ENCODE results near the gene NTRK3. TPM values are rescaled to one million over a fixed set of nuclear protein-coding genes. Genes with fewer than 3 reads are reported as not detected.

NTRK3 gene
- total RNA-seq, 1 experiment from 2014 or later, result not detected

DNA sequence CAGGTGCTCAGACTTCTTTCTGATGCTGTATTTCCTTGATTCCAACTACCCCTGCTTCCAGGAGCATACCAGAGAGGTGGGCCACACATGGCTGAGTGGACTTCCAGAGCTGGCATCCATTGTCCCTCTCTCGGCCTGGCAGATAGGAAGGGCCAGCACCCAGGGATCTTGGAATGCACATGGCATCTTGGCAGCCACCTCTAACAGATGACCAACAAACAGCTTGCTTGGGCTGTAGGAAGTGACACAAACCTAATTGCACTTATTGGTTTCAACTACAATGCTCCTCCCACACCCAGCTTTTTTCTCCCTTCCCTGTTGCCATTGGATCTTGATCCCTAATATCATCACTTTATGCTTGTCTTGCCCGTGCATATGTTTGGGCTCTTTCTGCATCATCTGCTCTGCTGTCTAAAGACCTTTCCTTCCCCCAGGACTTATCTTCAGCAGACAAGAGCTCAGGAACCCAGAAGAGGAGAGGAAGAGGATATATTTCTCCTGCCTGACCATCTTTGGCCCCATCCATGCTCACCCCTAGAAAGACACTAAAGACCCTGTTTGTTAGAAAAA lies 294.6 kb downstream of the NTRK3 start:
- no TSS peak for BruUV-seq (replicated peaks)
- Mint-ChIP-seq H3K4me1 (ENCODE audit: low read depth, unreplicated experiment) (no peaks in the 10 kb centered on the region), H3K4me3 (ENCODE audit: low read depth, unreplicated experiment) (no peak overlapping the region), H3K36me3 (ENCODE audit: insufficient read depth, unreplicated experiment) (no peaks in the 10 kb centered on the region), H3K27me3 (ENCODE audit: unreplicated experiment) (no peaks in the 10 kb centered on the region), H3K9me3 (ENCODE audit: low read depth, unreplicated experiment) (peaks cover 11% of the 10 kb centered on the region), H3K27ac (ENCODE audit: unreplicated experiment) (no peak overlapping the region)
- no peak for DNase-seq
- CTCF ChIA-PET, result no interaction called here
- TF ChIP-seq, protein P1, sequence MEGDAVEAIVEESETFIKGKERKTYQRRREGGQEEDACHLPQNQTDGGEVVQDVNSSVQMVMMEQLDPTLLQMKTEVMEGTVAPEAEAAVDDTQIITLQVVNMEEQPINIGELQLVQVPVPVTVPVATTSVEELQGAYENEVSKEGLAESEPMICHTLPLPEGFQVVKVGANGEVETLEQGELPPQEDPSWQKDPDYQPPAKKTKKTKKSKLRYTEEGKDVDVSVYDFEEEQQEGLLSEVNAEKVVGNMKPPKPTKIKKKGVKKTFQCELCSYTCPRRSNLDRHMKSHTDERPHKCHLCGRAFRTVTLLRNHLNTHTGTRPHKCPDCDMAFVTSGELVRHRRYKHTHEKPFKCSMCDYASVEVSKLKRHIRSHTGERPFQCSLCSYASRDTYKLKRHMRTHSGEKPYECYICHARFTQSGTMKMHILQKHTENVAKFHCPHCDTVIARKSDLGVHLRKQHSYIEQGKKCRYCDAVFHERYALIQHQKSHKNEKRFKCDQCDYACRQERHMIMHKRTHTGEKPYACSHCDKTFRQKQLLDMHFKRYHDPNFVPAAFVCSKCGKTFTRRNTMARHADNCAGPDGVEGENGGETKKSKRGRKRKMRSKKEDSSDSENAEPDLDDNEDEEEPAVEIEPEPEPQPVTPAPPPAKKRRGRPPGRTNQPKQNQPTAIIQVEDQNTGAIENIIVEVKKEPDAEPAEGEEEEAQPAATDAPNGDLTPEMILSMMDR (IDR thresholded peaks at IDR 0.05; ENCODE audit: unreplicated experiment), result no peak
- intact Hi-C loops (cut with micrococcal nuclease; ENCODE audit: unreplicated experiment), result no loop called here

DNA sequence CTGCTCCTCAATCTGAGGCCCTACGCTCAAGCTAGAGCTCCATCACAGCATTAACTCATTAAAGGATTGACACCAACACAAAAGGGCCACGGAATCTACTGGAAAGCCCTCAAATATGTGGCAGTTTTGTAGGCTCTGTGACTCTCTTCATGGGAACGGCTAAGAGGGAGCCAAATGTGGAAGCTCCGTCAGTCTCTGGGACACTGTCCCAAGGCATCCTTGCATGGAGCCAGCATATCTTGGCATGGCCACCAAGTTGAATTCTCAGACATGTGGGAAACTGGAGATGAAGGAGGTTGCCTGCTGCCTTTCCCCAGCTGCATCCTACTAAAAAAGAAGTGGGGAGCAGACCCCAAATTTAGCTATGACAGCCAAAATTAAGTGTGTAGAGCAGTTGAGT lies 296.9 kb downstream of the NTRK3 start:
- H3K9me3 Mint-ChIP-seq (ENCODE audit: low read depth, unreplicated experiment), result peaks cover 8% of the 10 kb centered on the region
- no peaks in the 10 kb centered on the region for H3K4me1 Mint-ChIP-seq (ENCODE audit: low read depth, unreplicated experiment)
- intact Hi-C loops (cut with micrococcal nuclease; ENCODE audit: unreplicated experiment), result no loop called here
- BruUV-seq (replicated peaks), result no TSS peak
- no peak overlapping the region for H3K4me3 Mint-ChIP-seq (ENCODE audit: low read depth, unreplicated experiment)
- no peak for DNase-seq
- no peak overlapping the region for H3K27ac Mint-ChIP-seq (ENCODE audit: unreplicated experiment)
- CTCF ChIA-PET, result no interaction called here
- H3K27me3 Mint-ChIP-seq (ENCODE audit: unreplicated experiment), result no peaks in the 10 kb centered on the region
- H3K36me3 Mint-ChIP-seq (ENCODE audit: insufficient read depth, unreplicated experiment), result no peaks in the 10 kb centered on the region
- TF ChIP-seq, protein P1 (IDR thresholded peaks at IDR 0.05; ENCODE audit: unreplicated experiment), result no peak

DNA sequence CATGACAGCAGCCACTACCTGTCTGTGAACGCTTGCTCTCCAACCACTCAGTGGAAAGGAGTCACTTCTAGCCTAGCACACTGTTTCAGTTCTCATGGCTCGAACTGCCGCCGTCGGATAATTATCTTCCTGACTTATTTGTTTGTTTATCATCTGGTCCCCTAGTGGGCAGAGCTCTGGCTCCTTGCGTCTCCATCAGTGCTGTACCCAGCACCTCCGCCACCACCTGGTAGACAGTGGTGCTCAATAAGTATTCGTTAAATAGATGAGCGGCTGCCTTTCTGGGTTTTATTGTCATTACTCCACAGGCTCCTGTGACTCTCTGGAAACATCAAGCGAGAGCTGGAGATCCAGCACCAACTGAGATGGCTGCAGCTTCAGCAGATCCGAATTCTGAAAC lies 297.5 kb downstream of the NTRK3 start:
- CTCF ChIA-PET, result no interaction called here
- TF ChIP-seq, protein P1 (IDR thresholded peaks at IDR 0.05; ENCODE audit: unreplicated experiment), result no peak
- Mint-ChIP-seq H3K4me3 (ENCODE audit: low read depth, unreplicated experiment) (no peak overlapping the region), H3K36me3 (ENCODE audit: insufficient read depth, unreplicated experiment) (no peaks in the 10 kb centered on the region), H3K9me3 (ENCODE audit: low read depth, unreplicated experiment) (peaks cover 6% of the 10 kb centered on the region), H3K4me1 (ENCODE audit: low read depth, unreplicated experiment) (no peaks in the 10 kb centered on the region), H3K27me3 (ENCODE audit: unreplicated experiment) (no peaks in the 10 kb centered on the region), H3K27ac (ENCODE audit: unreplicated experiment) (no peak overlapping the region)
- no peak for DNase-seq
- no TSS peak for BruUV-seq (replicated peaks)
- intact Hi-C loops (cut with micrococcal nuclease; ENCODE audit: unreplicated experiment), result no loop called here

DNA sequence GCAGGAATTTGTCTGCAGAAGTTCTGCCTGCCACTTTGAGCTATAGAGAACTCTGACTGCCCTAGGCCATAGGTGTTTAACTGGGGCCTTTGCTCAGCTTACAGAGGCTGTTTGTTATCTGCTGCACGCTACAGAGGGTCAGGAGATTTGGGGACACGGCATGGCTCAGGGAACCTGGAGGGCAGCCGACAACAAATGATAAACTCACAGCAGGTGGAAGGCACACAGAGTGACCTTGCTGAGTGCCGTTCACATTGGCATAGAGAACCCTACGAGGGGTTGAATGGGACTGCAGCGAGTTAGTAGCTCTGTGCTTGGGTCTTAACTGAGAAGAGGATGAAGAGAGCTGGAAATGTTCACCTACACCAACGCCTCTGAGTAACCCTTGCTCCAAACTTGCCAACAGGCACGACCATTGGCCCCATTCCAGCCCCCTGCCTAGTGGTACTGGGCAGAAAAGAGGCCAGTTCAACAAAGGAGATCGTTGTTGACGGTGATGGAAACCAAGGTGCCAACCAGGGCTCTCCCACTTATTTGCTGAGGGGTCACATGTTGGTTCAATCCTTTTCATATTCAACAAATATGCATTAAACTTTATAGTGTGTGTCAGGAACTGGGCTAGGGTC lies 301.1 kb downstream of the NTRK3 start:
- CTCF ChIA-PET, result no interaction called here
- Mint-ChIP-seq H3K4me3 (ENCODE audit: low read depth, unreplicated experiment) (no peak overlapping the region), H3K4me1 (ENCODE audit: low read depth, unreplicated experiment) (no peaks in the 10 kb centered on the region), H3K9me3 (ENCODE audit: low read depth, unreplicated experiment) (peaks cover 14% of the 10 kb centered on the region), H3K27ac (ENCODE audit: unreplicated experiment) (no peak overlapping the region), H3K27me3 (ENCODE audit: unreplicated experiment) (no peaks in the 10 kb centered on the region), H3K36me3 (ENCODE audit: insufficient read depth, unreplicated experiment) (no peaks in the 10 kb centered on the region)
- TF ChIP-seq, protein P1 (IDR thresholded peaks at IDR 0.05; ENCODE audit: unreplicated experiment), result no peak
- no peak for DNase-seq
- BruUV-seq (replicated peaks), result no TSS peak
- intact Hi-C loops (cut with micrococcal nuclease; ENCODE audit: unreplicated experiment), result no loop called here
